ENCODE data around the gene PCK2. TPM values are rescaled to one million over a fixed set of nuclear protein-coding genes. Genes with fewer than 3 reads are reported as not detected.

Gene PCK2
- total RNA-seq, 4 donors from 2014 or later = 10.5 to 13.5 (median 12.8) TPM

DNA sequence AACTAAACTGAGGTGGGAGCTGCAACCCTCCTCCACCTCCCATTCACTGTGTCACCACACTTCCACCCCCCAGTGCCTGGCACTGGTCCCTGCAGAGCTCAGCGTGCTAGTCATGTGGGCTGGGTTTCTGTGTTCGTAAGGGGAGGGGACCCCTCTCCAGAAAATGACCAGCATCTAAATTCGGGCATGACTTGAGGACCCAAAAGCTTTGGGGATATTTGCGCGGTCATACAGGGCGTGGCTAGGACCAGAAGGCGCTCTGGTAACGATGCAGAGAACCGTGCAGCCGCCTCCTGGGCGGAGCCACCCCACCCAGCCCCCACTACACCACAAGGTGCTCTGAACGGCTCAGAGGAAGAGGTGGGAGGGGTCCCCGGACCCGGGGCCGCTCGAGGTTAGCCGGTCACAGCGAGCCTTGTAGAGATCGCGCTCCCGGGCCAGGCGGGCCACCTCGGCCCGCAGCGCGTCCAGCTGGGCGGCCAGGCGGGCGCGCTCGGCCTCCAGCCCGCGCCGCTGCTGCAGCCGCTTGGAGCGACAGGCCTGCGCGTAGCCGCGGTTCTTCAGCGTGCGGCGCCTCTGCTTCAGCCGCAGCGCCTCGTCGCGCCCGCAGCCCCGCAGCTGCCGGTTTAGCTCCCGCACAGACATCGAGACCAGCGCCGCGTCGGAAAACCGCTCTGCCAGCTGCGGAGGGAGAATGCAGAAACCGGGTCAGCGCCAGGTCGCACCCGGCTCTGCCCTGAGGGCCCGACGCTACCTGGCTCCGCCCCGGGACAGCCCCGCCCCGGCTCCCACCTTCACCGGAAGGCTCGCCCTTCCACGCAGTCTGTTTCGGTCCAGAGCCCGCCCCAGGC lies 13.0 kb upstream of the PCK2 start:
- DNase-seq = peak; percentile 11
- H3K4me1 ChIP-seq = peaks cover 0 to 21% (median 10%) of the 10 kb centered on the region in 3 donors
- peak overlapping the region; percentile 32 to 85 (median 74) for H3K27ac ChIP-seq
- H3K27me3 ChIP-seq = no peaks in the 10 kb centered on the region
- WGBS, 2 donors = 0% methylated on average over 3 to 5 of the region's 74 CpGs
- peak overlapping the region; percentile 48 to 87 (median 54) for H3K4me3 ChIP-seq
- H3K9me3 ChIP-seq = no peaks in the 10 kb centered on the region
- intact Hi-C loops (cut with DNase I) = no loop called here
- no peaks in the 10 kb centered on the region for H3K36me3 ChIP-seq
- TF ChIP-seq, protein P1, sequence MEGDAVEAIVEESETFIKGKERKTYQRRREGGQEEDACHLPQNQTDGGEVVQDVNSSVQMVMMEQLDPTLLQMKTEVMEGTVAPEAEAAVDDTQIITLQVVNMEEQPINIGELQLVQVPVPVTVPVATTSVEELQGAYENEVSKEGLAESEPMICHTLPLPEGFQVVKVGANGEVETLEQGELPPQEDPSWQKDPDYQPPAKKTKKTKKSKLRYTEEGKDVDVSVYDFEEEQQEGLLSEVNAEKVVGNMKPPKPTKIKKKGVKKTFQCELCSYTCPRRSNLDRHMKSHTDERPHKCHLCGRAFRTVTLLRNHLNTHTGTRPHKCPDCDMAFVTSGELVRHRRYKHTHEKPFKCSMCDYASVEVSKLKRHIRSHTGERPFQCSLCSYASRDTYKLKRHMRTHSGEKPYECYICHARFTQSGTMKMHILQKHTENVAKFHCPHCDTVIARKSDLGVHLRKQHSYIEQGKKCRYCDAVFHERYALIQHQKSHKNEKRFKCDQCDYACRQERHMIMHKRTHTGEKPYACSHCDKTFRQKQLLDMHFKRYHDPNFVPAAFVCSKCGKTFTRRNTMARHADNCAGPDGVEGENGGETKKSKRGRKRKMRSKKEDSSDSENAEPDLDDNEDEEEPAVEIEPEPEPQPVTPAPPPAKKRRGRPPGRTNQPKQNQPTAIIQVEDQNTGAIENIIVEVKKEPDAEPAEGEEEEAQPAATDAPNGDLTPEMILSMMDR (IDR thresholded peaks at IDR 0.05) = no peak
- TF ChIP-seq POLR2A (IDR thresholded peaks at IDR 0.05) = peak in 1 of 4 donors; percentile 20

- Histone ChIP-seq H3K27me3 (no peaks in the 10 kb centered on the region), H3K9me3 (no peaks in the 10 kb centered on the region)
Observed at GRCh38 chr14:24081739-24082211, 12.3 kb upstream of the PCK2 start.

DNA sequence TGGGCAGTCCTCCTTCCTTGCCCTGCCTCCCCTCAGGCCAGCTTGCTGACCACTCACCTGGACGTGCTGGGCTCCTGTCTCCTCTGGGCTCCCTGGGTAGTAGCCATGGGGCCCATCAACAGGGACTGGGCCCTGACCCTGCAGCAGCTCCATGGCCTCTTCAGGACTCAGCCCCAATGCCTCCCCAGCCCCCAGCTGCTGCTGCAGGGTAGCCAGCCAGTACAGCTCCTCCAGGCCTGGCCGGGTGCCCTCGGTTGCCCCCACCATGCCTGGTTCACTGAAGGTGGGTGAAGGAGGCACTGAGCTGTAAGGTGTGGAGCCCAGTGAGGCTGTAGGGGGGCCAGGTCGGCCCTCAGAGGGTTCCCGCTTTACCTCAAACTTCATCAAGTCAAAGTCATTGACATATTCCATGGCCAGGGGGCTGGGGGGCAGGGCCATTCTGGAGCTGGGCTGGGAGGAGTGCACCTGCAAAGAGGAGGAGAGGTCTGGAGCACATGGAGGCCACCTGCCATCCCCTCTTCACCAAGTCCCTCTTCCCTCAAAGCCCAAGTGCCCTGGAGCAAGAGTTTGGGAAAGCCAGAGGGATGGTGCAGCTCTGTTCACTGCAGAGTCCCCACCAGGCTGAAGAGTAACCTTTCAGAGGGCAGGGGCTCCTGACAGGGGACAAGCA lies 11.6 kb upstream of the PCK2 start:
- intact Hi-C loops (cut with DNase I) = no loop called here
- TF ChIP-seq, protein P1 (IDR thresholded peaks at IDR 0.05) = no peak
- TF ChIP-seq POLR2A (IDR thresholded peaks at IDR 0.05) = no peak
- peaks cover 0 to 21% (median 10%) of the 10 kb centered on the region in 3 donors for H3K4me1 ChIP-seq
- no peaks in the 10 kb centered on the region for H3K9me3 ChIP-seq
- H3K27me3 ChIP-seq = no peaks in the 10 kb centered on the region
- no peak for DNase-seq
- WGBS, 2 donors = 78 to 89% methylated on average over 1 of the region's 5 CpGs
- H3K4me3 ChIP-seq = no peak overlapping the region
- no peaks in the 10 kb centered on the region for H3K36me3 ChIP-seq
- no peak overlapping the region for H3K27ac ChIP-seq

More at GRCh38 chr14:24081739-24082211, 12.3 kb upstream of the PCK2 start:
- DNase-seq = no peak
- 24 to 66% methylated on average over 4 to 13 of the region's 26 CpGs for WGBS, 2 donors
- Histone ChIP-seq H3K4me3 (peak overlapping the region; percentile 48 to 87 (median 54)), H3K36me3 (no peaks in the 10 kb centered on the region), H3K27ac (peak overlapping the region; percentile 32 to 85 (median 74)), H3K4me1 (peaks cover 0 to 21% (median 10%) of the 10 kb centered on the region in 3 donors)
- intact Hi-C loops (cut with DNase I) = no loop called here
- TF ChIP-seq, protein P1 (IDR thresholded peaks at IDR 0.05) = no peak
- no peak for TF ChIP-seq POLR2A (IDR thresholded peaks at IDR 0.05)

DNA sequence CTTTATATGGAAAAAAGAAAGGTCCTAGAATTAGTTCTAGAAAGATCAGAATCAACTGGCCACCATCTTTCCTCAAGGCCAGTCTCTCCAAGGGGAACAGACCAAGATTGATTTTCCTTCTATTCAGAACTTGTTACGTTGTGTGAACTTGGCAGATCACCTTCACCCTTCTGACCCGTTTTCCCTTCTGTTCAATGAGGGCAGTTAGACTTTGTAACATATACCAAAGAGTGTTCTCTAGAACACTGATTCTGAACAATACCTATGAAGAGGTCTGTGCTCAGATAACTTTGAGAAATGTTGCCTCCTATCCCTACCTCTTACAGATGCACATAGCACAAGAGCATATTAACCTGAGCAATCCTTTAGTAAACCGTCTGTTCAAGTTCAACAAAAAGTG lies 10.6 kb upstream of the PCK2 start:
- TF ChIP-seq POLR2A (IDR thresholded peaks at IDR 0.05) = no peak
- TF ChIP-seq, protein P1 (IDR thresholded peaks at IDR 0.05) = no peak
- Histone ChIP-seq H3K4me1 (peaks cover 0 to 21% (median 10%) of the 10 kb centered on the region in 3 donors), H3K4me3 (no peak overlapping the region), H3K9me3 (no peaks in the 10 kb centered on the region), H3K36me3 (no peaks in the 10 kb centered on the region), H3K27ac (no peak overlapping the region), H3K27me3 (no peaks in the 10 kb centered on the region)
- intact Hi-C loops (cut with DNase I) = no loop called here
- no peak for DNase-seq
- WGBS, 2 donors = 78 to 90% methylated on average over 3 of the region's 3 CpGs

DNA sequence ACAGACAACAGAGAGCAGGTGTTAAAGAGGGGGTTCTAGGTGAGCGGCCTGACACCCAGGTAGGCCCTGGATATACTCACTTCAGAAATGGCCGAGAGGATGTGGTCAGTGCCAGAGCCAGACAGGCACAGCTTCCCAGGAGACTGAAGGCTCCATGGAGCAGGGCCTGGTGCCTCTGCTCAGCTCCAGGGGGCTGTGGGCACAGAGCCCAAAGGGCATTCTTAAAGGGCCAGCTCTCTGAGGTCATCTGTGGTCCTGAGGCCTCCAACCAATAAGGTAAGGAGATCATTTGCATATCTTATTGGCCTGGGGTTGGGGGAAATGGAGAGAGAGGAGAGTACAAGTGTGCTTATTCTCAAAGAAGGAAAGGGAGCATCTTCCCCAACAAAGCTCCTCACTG lies 9.7 kb upstream of the PCK2 start:
- intact Hi-C loops (cut with DNase I) = no loop called here
- H3K27me3 ChIP-seq = no peaks in the 10 kb centered on the region
- no peak overlapping the region for H3K27ac ChIP-seq
- TF ChIP-seq, protein P1 (IDR thresholded peaks at IDR 0.05) = no peak
- TF ChIP-seq POLR2A (IDR thresholded peaks at IDR 0.05) = no peak
- no peak overlapping the region for H3K4me3 ChIP-seq
- WGBS, 2 donors = 89 to 91% methylated on average over 2 of the region's 2 CpGs
- peaks cover 0 to 21% (median 10%) of the 10 kb centered on the region in 3 donors for H3K4me1 ChIP-seq
- DNase-seq = no peak
- H3K36me3 ChIP-seq = no peaks in the 10 kb centered on the region
- no peaks in the 10 kb centered on the region for H3K9me3 ChIP-seq
